HG03378 (cell line): ENCODE results near the gene MYL4.
"Not testable (repeated sequence)": the region's sequence is repeated elsewhere in the genome, so short reads cannot be mapped to it uniquely, and the experiment has no call there.

ENCODE experiments used
- ATAC-seq: cut with Tn5 transposase; IDR thresholded peaks from one replicate; pipeline ENCODE4 v1.9.1; 2021; ENCODE audit warnings: mild to moderate bottlenecking, moderate library complexity; ENCODE audit not compliant: unreplicated experiment

MYL4 gene

GRCh38 chr17:47239967-47240651 is 31.0 kb downstream of the MYL4 start:
- no peak for ATAC-seq

GRCh38 chr17:47240806-47241205 is 31.7 kb downstream of the MYL4 start:
- ATAC-seq = no peak

DNA sequence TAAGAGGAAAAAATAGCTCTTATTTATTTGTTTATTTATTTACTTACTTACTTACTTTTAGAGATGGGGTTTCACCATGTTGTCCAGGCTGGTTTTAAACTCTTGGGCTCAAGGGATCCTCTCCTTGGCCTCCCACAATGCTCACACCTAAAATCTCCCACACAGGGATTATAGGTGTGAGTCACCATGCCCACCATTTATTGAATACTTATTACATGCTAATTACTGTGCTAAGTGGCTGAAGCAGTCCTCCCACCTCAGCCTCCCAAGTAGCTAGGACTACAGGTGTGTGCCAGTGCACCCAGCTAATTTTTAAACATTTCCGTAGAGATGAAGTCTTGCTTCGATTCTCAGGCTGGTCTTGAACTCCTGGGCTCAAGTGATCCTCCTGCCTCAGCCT is 33.5 kb downstream of the MYL4 start:
- no peak for ATAC-seq

DNA sequence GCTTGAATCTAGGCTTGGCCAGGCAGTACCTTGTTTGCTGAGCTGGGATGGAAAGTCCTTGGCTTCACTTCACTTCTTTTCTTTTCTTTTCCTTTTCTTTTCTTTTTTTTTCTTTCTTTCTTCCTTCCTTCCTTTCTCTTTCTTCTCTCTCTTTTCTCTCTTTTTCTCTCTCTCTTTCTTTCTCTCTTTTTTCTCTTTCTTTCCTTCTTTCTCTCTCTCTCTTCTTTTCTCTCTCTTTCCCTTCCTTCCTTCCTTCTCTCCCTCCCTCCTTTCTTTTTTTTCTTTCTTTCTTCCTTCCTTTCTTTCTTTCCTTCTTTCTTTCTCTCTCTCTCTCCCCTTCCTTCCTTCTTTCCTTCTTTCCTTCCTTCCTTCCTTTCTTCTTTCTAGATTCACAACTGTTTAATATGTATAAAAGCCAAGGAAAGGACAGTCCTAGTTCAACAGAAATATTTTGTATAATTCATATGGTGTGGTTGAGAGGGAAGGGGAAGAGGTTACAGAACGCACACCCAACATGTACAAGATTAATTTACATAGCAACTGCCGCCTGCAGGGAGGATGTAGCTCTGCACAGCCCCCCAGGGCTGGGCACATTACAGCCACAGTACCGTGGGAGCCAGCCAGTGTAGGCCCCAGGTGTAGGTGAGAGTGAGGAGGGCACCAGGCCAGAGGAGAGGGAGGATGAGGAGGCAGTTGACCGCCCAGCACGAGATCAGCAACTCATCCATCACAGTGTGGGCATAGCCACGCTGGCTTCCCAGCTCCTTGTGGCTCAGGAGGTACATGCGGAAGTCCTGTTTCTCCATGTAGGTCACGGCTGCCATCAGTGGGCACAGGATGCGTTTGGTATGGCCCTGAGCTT is 34.8 kb downstream of the MYL4 start:
- no peak for ATAC-seq

DNA sequence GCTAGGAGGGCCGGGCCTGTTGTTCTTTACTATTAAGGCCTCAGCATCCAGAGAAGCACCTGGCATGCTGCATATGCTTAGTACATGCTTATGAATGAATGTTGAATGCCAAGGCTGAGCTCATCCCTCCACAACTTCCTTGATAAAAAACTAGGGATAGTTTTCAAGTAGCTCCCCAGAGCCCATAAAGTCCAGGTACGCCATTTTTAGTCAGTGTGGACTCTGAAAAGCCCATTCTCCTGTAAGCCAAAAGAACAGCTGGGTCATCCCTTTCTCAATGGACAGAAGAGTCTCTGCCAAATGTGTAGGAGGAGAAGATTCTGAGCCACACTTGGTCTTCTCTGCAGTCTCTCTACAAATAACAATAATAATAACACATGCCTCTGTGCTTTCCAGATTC is 35.5 kb downstream of the MYL4 start:
- no peak for ATAC-seq

GRCh38 chr17:47246120-47246519 is 37.0 kb downstream of the MYL4 start:
- ATAC-seq = no peak

- no peak for ATAC-seq
Observed at GRCh38 chr17:47250855-47251254, 41.7 kb downstream of the MYL4 start.

- ATAC-seq = no peak
Observed at GRCh38 chr17:47251421-47251940, 42.3 kb downstream of the MYL4 start.

GRCh38 chr17:47252209-47252608 is 43.1 kb downstream of the MYL4 start:
- no peak for ATAC-seq

DNA sequence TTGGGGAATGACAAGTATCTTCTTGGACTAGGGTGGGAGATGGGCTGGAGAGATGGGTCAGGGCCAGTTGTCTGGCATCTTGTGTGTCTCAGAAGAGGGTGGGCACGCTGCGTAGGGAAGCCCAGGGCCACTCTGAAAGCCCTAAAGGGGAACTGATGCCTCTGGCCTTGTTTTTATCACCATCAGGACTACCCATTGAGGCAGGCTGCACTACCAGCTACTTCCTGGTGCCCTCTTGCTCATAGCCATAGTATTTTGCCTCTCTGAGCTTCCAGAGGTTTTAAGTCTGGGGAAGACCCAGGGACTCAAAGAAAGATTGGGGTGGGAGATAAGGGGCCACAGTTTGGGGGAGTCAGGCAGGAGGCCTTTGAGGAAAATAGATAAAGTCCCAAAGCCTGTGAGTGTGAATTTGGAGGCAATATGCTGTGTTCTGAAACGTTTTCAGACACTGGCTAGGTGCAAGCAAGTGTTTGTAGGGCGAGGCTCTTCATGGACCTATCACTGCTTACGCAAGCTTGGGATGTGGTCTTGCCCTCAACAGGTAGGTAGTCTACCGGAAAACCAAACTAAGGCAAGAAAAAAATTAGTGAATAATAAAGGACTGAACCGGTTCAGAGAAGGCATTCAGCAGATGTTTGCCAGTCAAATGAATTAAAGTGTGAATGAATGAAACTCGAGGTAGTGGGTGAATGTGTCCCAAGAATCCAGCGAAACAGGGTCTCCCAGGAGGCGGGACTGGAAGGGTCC is 43.8 kb downstream of the MYL4 start:
- ATAC-seq = no peak

- ATAC-seq = no peak
Observed at GRCh38 chr17:47253541-47254402, 44.6 kb downstream of the MYL4 start, which contains the start of gene ITGB3. TSS of gene ITGB3 (plus strand) at chr17:47253827. CDS start at chr17:47253862, 35 bp downstream.

- ATAC-seq = no peak
Observed at GRCh38 chr17:47254403-47254943, 45.3 kb downstream of the MYL4 start.

DNA sequence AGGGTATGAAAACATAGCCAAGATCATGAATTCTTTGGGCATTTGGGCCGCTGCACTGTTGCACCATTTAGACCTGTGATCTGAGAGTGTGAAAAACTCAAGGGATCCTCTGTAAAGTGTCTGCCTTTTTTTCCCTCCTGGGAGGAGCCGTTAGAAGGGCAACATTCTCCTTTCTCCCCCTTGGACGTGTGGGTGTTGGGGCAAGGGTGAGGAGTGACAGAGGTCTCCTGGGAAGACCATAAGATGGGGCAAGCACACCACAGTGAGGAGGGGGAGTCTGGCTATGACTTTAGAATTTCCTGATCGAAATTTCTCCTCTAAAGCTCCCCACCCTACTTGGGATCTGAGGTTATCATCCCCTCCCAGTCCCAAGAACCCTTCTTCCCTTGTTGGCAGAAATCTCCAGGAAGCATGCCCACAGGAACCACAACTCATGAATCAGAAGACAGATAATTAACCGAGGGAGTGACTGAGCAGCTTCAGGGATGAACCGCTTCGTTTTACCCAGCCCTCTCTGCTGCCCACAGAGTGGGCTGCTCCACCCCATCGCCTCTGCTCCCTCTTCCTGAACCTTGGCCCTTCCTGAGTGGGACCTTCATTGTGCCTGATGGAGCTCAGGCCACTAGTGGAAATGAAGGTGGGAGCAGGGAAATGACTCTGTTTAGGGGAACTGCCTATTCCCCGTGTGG is 48.6 kb downstream of the MYL4 start:
- no peak for ATAC-seq

DNA sequence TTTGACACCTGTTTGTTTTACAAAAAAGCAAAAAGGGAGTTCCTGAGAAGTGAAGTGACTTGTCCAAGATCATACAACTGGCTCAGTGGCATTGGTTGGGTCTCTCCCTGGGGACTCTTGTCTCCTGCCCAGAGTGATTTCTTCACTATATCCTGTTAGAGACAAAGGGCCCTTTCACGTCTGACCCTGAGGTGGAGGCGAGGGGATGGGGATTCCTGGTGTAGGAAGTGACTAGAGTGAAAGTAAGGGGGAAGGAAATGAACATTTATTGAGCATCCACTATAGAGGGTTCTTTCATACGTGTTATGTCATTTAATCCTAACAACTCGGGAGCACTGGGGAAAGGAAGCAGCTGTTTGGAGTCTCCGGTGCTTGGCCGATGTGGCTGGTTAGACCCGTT is 53.4 kb downstream of the MYL4 start:
- ATAC-seq = no peak

GRCh38 chr17:47264166-47264565 is 55.0 kb downstream of the MYL4 start:
- no peak for ATAC-seq

DNA sequence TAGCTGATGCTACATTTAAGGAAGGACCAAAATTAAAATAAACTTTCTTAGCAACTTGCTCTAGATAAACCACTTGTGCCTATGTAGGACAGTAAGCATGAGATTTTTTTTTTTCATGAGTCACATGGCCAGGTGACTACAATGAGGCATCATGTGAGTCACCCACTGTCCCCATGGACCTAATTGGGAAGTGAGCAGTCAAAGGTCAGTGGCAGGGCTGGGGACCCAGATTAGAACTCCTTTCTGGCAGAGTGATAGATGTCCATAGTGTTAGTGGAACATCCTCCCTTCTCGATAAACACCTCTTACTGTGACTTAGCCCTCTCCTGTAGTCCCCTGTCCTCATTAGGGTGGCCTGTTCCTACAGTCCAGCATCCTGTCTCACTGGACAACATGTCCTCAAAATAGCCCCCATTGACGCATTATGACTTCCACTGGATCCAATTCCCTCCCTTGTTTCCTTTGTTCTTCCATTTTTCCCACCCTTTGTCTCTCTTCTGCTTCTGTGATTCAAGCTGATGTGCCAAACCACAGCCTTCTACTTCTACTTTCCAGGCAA is 56.9 kb downstream of the MYL4 start:
- ATAC-seq = no peak

- ATAC-seq = no peak
Observed at GRCh38 chr17:47266782-47267181, 57.6 kb downstream of the MYL4 start.

- ATAC-seq = no peak
Observed at GRCh38 chr17:47267354-47267828, 58.2 kb downstream of the MYL4 start.

GRCh38 chr17:47268964-47269363 is 59.8 kb downstream of the MYL4 start:
- not testable (repeated sequence) for ATAC-seq
